AG04450 (cell line): Measurements from ENCODE around the gene FGF23. TPM values are rescaled to one million over a fixed set of nuclear protein-coding genes. Genes with fewer than 3 reads are reported as not detected.

ENCODE experiments used
- CTCF ChIA-PET: fragments of 300-600, 350-600 bp; formaldehyde crosslinking; extraction: SDS; loops from one replicate; lab custom pipeline; 2022; ENCODE audit warnings: antibody characterized with exemption, inconsistent platforms; lab: Charles Lee
- POLR2A ChIA-PET: fragments of 350-600 bp; formaldehyde crosslinking; extraction: SDS; loops from one replicate; lab custom pipeline; 2021; ENCODE audit warnings: antibody characterized with exemption, inconsistent platforms; lab: Yijun Ruan, JAX
- DNase-seq: peaks from one replicate; pipeline ENCODE4 v3.0.0-alpha.2; 2011; ENCODE audit warnings: low read depth, low spot score
- H3K27ac ChIP-seq: one replicate; pipeline ENCODE4 v1.5.1; 2012; ENCODE audit warnings: low read depth, low read length, control low read depth
- H3K27me3 ChIP-seq: one replicate; pipeline ENCODE4 v1.6.0; 2012; ENCODE audit warnings: low read length; ENCODE audit not compliant: control insufficient read depth, insufficient read depth
- H3K4me3 ChIP-seq: 2 replicates; pipeline ENCODE4 v1.5.1; 2011; ENCODE audit warnings: mild to moderate bottlenecking, low read depth, low read length, control low read depth
- H3K9me3 ChIP-seq: 2 replicates; pipeline ENCODE4 v1.5.1; 2012; ENCODE audit warnings: low read length; ENCODE audit not compliant: control insufficient read depth, insufficient read depth
- CTCF ChIP-seq: IDR thresholded peaks from 2 replicates; pipeline ENCODE4 v1.5.1; 2011; ENCODE audit warnings: low read depth, low read length, control low read depth, inconsistent platforms
- polyA plus RNA-seq: library from polyadenylated mRNA; depleted of rRNA; stranded (reverse); fragments of >200 nt; gene quantifications from 2 replicates; pipeline ENCODE4 v1.2.3, GENCODE V29; 2011

The FGF23 gene
- polyA plus RNA-seq, 1 experiment, result not detected

GRCh38 chr12:4366090-4366489, 13.4 kb downstream of the FGF23 start:
- ChIA-PET POLR2A (no interaction called here), CTCF (interaction anchor here (1.1 kb wide), 1 partner anchor 391 kb away, joined by 3 read pairs; no protein-coding TSS in a partner anchor)
- no peak overlapping the region for H3K4me3 ChIP-seq
- TF ChIP-seq CTCF, result no peak
- DNase-seq, result no peak
- H3K27ac ChIP-seq, result no peak overlapping the region
- H3K9me3 ChIP-seq, result peaks cover 5% of the 10 kb centered on the region; the same call in 1 of the 2 replicates
- peaks cover 5% of the 10 kb centered on the region for H3K27me3 ChIP-seq

DNA sequence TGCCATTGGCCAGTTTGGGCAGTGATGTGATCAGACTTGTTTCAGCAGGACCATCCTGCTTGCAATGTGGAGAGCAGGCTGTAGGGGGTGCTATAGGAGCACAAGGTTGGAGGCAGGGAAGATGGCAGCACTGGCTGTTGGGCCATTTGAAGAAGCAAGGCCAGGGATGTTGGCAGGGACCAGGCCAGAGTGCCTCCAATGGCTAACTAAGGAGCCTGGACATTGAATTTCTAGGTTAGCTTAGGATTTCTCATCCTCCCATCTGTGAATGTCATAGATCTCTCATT, 23.5 kb downstream of the FGF23 start:
- no peaks in the 10 kb centered on the region for H3K9me3 ChIP-seq
- ChIA-PET POLR2A (no interaction called here), CTCF (no interaction called here)
- TF ChIP-seq CTCF, result peak; percentile 54
- DNase-seq, result no peak
- H3K27ac ChIP-seq, result no peak overlapping the region
- no peak overlapping the region for H3K4me3 ChIP-seq
- H3K27me3 ChIP-seq, result no peaks in the 10 kb centered on the region

DNA sequence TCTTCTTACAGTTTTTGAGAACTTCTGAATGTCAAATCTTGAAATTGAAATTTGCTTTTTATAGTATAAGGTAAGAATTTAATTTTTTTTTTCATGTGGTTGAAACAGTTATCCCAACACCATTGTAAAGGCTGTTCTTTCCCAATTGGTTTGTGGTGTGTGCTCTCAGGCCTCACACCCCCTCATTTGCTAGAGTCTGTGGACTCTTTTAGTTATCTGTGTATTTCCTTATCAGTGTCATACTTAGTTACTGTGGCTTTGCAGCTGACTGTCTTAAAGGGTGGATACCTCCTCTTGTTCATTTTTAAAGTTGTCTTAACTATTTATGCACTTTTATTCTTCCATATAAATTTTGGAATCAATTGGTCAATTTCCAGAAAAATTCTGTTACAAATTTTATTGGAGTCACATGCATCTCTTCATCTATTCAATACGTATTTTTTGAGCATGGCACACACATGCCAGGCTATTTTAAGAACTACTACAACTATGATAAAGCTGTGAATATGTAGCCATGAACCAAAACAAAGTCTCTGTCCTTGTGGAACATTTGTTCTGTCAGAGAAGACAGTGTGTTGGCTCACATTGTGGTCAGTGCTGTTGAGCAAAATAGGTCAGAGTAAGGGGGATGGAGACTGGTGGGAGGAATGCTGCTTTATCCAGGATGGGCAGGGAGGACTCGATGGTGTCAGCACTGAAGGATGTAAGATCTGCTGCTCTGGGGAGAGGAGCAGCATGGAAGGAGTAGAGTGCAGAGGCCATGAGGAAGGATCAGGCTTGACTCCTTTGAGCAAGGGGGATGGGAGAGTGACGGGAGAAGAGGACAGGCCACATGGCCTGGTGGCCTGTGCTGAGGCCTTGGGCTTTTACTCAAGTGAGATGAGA, 24.1 kb downstream of the FGF23 start:
- no peaks in the 10 kb centered on the region for H3K27me3 ChIP-seq
- CTCF ChIA-PET, result no interaction called here
- DNase-seq, result no peak
- no peak overlapping the region for H3K27ac ChIP-seq
- no peak overlapping the region for H3K4me3 ChIP-seq
- no peak for TF ChIP-seq CTCF
- no peaks in the 10 kb centered on the region for H3K9me3 ChIP-seq
- POLR2A ChIA-PET, result no interaction called here

GRCh38 chr12:4353785-4354208, 25.7 kb downstream of the FGF23 start:
- no peak overlapping the region for H3K4me3 ChIP-seq
- H3K27ac ChIP-seq, result no peak overlapping the region
- no peaks in the 10 kb centered on the region for H3K9me3 ChIP-seq
- H3K27me3 ChIP-seq, result no peaks in the 10 kb centered on the region
- ChIA-PET POLR2A (no interaction called here), CTCF (interaction anchor here (0.7 kb wide), 1 partner anchor 162 kb away, joined by 5 read pairs; no protein-coding TSS in a partner anchor)
- peak; percentile 36 for TF ChIP-seq CTCF
- DNase-seq, result no peak

DNA sequence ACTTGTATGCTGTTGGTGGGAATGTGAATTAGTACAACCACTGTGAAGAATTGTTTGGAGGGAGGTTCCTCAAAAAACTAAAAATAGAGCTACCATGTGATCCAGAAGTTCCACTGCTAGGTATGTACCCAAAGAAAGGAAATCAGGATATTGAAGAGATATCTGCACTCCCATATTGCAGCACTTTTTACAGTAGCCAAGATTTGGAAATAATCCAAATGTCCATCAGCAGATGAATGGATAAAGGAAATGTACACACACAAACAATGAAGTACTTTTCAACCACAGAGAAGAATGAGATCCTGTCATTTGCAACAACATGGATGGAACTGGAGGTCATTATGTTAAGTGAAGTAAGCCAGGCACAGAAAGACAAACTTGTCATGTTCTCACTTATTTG, 32.6 kb downstream of the FGF23 start:
- Histone ChIP-seq H3K27ac (no peak overlapping the region), H3K9me3 (no peaks in the 10 kb centered on the region), H3K4me3 (no peak overlapping the region), H3K27me3 (no peaks in the 10 kb centered on the region)
- DNase-seq, result no peak
- ChIA-PET POLR2A (no interaction called here), CTCF (no interaction called here)
- no peak for TF ChIP-seq CTCF
